Limb (tissue), 2 donors: ENCODE measurements around the gene ACSBG1.

Experiments used
- DNase-seq, 2 donors: peaks; one replicate each; pipeline ENCODE4 v3.0.0-alpha.2; 2016; ENCODE audit errors: extremely low spot score in 2 of 2

ACSBG1 gene

DNA sequence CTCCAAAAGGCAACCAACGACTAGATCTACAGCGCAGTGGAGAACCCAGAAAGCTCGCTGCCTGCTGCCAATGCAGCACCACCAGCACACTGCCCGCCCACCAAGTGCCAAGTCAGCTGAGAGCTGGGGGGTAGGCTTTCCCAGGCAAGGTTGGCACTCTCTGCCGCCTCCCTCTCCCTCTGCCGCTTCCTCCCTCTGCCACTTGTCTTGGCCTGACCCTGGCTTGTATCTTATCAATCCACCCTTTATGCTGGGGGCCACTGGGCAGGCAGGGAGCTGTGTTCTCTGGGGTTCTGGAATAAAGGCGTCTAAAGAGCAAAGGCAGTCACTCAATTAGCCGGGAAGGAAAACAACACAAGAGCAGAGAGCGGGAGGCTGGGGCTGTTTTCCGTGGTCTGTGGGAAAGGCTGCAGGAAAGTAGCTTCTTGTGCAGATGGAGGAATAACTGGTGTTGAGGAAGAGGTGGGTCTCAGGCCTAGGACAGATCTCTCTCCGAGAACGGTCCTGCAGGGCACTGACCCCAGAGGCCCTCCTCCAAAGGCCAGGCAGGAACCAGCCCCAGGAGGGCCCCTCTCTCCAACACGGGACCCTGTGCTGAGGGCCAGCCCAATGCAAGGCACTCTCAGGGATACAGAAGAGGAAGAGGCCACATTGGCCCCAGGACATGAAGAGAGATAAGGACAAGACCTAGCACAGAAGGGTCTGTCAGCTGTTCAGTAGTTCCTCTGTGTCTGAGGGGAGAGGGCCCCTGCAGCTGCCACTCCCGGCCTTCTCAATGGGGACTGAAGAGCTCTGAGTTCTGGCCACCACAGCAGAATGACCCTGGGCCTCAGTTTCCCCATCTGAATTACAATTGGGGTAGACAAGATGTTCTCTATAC lies 30.8 kb downstream of the ACSBG1 start:
- DNase-seq: no peak

DNA sequence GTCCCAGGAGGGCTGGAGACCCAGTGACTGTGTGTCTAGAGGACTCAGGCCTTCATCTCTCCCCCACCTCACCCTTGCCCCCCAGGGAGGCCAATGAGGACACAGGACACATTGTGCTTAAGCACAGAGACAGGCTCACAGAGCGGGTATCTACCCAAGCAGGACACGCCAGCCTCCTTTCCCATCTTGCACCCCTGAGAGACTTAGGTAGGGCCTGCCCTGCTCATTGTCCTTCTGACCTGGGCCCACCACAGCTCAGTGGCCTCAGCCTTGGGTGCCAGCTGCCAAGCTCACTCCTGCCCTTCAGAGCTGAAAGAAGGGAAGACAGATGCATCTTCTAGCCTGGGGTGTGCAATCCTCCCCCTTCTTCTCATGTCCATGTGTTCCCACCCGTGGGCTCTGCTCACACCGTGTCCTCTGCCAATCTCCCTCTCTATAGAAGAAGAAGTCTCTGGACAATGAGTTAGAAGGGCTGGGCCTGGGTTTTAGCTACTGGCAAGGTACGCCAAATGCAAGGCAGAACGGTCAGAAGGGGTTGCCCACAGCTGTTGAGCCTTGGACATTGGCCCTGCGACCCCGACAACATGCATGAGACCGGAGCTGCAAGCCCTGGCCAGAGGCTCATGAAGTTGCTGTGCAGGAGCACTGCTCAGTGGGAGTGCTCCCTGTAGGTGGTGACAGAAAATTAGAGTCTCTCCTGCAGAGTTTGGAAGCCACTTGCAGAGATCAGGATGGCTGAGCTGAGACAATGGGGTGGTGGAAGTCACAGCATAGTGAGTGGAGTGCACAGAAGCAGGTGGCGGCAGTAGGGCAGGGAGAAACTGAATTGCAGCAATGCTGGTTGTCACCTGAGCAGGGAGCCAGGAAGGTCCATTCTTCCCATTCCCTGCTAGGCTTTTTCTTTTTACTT lies 32.8 kb downstream of the ACSBG1 start:
- no peak for DNase-seq

DNA sequence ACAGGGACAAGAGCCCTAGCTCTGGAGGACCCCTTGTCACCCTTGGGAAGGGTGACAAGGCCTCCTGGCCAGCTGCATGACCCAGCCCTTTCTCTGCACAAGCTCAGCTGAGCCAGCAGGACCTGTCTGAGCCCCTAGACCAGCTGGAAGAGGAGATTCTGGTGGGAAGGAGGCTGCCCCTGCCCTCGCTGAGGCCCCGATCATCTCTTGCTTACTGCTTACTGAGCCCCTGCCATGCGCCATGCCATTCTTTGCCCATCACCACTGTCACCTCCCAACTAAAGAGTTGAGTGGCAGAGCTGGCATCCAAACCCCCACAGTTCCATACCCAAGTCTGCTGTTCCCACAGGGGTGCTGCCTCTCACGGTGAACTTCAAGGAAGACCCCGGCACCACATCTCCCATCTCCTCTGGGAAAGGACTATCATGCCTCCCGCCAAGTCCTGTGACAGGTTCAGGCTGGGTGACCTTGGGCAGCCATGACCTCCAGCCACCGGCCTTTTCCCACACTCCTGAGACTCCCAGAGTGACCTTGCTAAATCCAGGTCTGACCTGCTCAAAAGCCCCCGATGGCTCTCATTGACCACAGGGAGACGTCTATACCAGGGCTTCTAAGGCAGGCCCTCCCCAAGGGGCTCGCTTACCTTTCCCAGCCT lies 34.0 kb downstream of the ACSBG1 start:
- DNase-seq: no peak

- no peak for DNase-seq
Observed at GRCh38 chr15:78197632-78198031, 36.7 kb downstream of the ACSBG1 start.

DNA sequence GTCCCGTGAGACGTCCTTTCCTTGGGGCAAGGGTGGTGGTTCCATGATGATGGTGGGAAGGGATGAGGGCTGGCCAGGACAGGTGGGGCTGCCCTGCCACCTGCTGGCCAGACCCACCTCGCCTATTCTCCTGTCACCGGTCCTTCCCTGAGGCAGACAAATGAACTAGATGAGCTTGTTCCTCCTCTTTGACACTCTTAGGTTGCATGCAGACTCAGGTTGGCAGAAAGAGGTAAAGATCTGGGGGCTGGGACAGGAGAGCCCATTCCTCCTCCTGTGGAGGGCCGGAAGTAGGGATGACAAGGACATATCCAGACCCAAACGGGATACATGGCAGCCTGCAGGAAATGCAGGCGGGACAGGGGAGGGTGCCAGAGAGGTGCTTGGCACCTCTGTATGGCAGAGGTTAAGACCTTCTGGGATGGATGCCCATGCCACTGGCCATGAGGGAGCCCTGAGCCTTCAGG lies 38.6 kb downstream of the ACSBG1 start:
- DNase-seq: no peak

- no peak for DNase-seq
Observed at GRCh38 chr15:78194568-78194925, 39.8 kb downstream of the ACSBG1 start.

- no peak for DNase-seq
Observed at GRCh38 chr15:78193731-78194567, 40.4 kb downstream of the ACSBG1 start.

DNA sequence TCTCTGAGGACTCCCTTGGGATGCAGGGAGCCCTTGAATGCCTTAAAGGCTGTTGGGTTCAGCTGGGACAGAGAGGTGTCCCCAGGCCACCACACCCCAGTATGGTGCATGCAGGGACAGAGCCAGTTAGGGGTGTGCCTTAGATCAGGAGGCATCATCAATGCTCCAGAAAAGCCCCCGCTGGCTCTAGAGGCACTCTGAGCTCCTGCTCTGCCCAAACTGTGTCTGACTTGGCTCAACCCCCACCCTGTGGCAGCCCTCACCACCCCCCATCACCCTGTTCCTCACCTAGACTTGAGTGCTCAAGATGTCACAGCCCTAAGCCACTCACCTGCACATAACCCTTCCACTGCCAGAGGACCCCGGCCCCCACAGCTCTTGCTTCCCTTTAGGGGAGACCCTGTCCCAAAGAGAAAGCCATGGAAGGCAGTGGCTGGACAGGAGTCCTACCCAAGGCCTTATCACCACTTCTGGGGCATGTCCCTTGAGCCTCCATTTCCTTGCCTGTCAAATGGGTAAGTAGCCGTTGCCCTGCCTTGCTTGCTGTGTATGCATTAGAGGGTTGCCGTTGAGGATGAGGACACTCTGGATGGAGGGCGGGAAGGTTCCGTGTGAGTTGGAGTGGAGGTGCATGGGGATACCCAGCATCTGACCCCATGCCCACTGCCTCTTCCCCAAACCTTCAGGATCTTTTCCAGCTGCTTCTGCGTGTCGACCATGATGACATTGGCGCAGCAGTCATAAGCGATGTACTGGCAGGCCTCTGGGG lies 41.4 kb downstream of the ACSBG1 start:
- no peak for DNase-seq

GRCh38 chr15:78182821-78183220 lies 51.5 kb downstream of the ACSBG1 start:
- no peak for DNase-seq

DNA sequence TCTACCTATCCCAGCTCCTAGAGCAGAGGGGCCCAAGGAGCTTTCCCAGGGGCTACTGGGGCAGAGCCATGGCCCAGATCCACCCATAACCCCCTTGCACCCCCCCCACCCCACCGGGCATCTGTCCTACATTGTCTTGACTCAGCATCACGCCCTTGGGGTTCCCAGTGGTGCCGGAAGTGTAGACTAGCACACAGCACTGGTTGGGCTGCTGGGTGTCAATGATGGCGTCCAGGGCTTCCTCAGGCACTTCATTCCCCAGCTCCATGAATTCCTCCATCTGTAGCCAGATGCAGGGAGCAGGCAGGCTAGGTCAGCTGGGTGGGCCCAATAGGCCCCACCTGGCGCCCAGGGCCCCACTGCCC lies 52.0 kb downstream of the ACSBG1 start:
- DNase-seq: no peak

GRCh38 chr15:78179906-78180305 lies 54.5 kb downstream of the ACSBG1 start:
- no peak for DNase-seq

DNA sequence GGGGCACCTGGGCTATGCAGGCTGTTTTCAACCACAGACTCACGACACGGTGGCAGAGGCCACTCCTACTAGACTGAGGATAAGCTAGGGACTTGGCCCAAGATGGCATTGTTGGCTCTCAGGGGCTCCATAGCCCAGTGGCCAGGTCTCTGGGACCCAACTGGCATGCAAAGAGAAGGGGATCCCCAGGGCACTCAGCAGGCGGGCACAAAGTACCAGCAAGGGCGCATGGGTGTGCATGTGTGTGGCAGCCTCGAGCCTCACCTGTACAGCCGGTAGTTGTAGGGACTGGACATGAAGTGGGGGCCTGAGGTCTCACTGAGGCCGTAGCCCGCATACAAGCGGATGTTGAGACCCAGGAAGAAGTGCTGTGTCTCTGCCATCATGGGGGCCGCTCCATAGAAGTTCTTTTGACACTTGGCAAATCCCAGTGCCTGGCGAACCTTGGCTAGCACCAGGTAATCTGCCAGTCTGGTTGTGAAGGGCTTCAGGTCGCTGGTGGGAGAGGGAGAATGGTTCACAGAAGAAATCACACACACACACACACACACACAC lies 55.0 kb downstream of the ACSBG1 start:
- no peak for DNase-seq

DNA sequence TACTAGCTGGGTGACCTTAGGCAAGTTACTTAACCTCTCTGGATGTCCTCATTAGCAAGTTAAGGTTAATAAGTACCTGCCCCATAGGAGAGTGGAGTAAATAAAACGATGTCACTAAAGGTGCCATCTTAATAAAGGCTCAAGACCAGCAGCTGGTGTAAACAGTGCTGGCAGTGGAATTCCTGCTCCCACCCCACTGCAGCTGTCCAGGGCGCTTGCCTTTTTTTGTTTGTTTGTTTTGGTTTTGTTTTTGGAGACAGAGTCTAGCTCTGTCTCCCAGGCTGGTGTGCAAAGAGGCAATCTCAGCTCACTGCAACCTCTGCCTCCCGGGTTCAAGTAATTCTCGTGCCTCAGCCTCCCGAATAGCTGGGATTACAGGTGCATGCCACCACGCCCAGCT lies 56.3 kb downstream of the ACSBG1 start:
- no peak for DNase-seq

DNA sequence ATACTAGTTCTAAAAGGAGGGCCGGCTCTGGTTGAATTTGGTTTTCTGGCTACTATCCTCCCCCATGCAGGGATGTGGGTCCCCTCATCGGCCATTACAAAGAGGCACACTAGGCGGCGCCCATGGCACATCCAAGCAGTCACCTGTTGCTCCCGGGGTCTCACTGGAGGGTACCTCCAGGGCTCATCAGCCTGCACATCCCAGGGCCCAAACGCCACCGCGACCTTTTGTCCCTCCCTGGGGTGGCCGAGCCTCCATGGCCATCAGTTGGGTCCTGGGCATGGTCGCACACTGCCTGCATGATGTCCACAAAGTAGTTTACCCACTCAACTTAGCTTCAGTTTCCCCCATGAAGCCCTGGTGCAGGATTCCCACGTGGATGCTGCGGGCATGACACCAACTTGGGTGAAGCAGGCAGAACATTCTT lies 56.9 kb downstream of the ACSBG1 start:
- peak in 1 of 2 donors; percentile 58 for DNase-seq

DNA sequence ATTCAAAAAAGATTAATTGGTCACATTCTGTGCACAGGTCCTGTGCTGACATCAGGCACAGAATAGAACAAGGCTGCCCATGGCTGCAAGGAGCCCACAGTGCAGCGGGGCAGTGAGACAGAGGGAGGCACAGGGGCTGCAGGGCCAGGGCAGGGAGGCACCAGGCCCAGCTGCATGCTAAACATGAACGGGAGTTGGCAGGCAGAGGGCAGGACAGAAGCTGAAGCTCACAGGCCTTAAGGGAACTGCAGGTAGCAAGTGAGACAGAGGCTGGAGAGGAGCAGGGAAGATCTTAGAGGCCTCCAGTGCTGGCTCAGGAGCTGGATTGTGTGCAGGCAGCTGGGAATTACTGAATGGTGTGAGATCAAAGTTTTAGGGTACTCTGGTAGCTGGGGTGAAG lies 59.0 kb downstream of the ACSBG1 start:
- DNase-seq: no peak

GRCh38 chr15:78174401-78174800 lies 60.0 kb downstream of the ACSBG1 start:
- DNase-seq: no peak

- no peak for DNase-seq
Observed at GRCh38 chr15:78171864-78172472, 62.4 kb downstream of the ACSBG1 start.

DNA sequence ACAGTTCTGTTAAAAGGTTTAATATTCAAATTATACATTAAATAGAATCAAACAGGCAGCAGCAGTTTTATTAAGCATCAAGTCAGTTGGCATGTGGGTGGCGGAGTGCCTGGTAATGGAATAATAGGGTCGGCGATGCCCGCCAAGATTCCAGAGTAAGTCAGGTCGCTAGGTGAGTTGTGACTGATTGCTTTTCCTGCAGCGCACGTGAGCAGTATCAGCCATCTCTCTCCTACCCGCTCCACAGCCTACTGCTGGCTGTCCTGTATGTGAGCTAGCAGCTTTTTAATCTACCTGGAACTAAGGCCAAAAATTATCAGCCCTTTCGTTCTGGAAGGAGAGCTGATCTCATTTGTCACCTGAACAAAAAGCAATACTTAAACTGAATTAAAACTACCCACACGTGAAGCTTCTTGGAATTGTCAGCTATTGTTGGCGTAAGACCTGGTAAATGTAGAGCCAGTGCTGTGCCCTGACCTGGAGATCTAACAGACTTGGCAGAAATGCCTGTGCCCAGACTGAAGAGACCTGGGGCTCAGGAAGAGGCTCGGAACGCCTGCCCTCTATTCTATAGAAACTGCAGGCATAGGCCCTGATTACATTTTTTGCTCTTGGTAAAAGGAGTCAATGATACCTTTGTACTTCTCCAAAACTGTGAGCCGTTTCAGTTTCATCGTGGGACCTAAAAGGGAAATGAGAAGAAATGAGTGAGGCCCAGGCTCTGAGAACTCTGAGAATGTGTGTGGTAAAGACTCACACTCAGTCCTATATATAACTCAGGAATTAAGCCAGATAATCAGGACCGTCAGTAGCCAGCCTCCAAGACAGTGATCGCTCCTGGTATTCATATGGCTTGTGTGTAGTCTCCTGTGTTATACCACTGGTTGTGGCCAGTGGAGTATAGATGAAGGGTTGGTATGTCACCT lies 63.3 kb downstream of the ACSBG1 start:
- DNase-seq: no peak
